HepG2 (cell line): ENCODE data around the gene GLG1. TPM values are rescaled to one million over a fixed set of nuclear protein-coding genes. Genes with fewer than 3 reads are reported as not detected.

ENCODE experiments used
- EP300 ChIP-seq, 3 experiments: sonication (generic) in 1 of 3; formaldehyde crosslinking in 1 of 3; IDR thresholded peaks; 2 replicates each; pipeline versions ENCODE4 v1.5.1 to v1.6.1; 2011 to 2020; ENCODE audit warnings: low read depth in 2 of 3, low read length in 2 of 3, borderline replicate concordance in 1 of 3, improper control_type of control experiment in 1 of 3, mild to moderate bottlenecking in 1 of 3, missing genetic modification reagents in 1 of 3, moderate library complexity in 1 of 3
- MEIS2 ChIP-seq: sonication (generic); formaldehyde crosslinking; IDR thresholded peaks from 2 replicates; pipeline ENCODE4 v1.9.0; 2021; ENCODE audit warnings: mild to moderate bottlenecking, missing genetic modification reagents
- RAD21 ChIP-seq: fragments of 450-650 bp; formaldehyde crosslinking; IDR thresholded peaks from 2 replicates; pipeline ENCODE4 v1.5.0; 2020; ENCODE audit warnings: mild to moderate bottlenecking
- ZBTB8A ChIP-seq: sonication (generic); formaldehyde crosslinking; IDR thresholded peaks from 2 replicates; pipeline ENCODE4 v1.4.0; 2020; ENCODE audit warnings: mild to moderate bottlenecking, low read depth, missing genetic modification reagents, borderline replicate concordance
- ZIK1 ChIP-seq: sonication (generic); formaldehyde crosslinking; IDR thresholded peaks from 2 replicates; pipeline ENCODE4 v1.5.0; 2020; ENCODE audit warnings: mild to moderate bottlenecking, low read depth, missing genetic modification reagents, borderline replicate concordance
- polyA plus RNA-seq, 8 experiments: library from polyadenylated mRNA; depleted of rRNA in 3 of 8; stranded (reverse) in 7 of 8; unstranded in 1 of 8; fragments of >200 nt; fragmentation: Illumina TruSeq in 4 of 8; extraction: Trizol in 4 of 8; gene quantifications; 2 replicates each; pipeline versions ENCODE4 v1.2.1 to v1.2.3, GENCODE V29; 2011 to 2016; ENCODE audit warnings: low read depth in 4 of 8, missing spikeins in 1 of 8, mixed read lengths in 1 of 8; ENCODE audit not compliant: insufficient read depth in 1 of 8
- total RNA-seq, 5 experiments: library from RNA; depleted of rRNA; stranded (reverse); fragments of >200 nt; fragmentation: Illumina TruSeq; extraction: Trizol; gene quantifications; 2 replicates each; pipeline ENCODE4 v1.2.3, GENCODE V29; 2016; ENCODE audit warnings: low read depth in 1 of 5
- TF ChIP-seq, protein P1 (sequence below), 2 experiments: fragments of 450-650 bp in 1 of 2; sonication (generic) in 1 of 2; formaldehyde crosslinking in 1 of 2; IDR thresholded peaks; 2 replicates each; pipeline versions ENCODE4 v1.6.1 to v1.8.0; 2016 to 2022; ENCODE audit warnings: antibody characterized with exemption in 1 of 2, mild to moderate bottlenecking in 1 of 2, missing genetic modification reagents in 1 of 2
- TF ChIP-seq, protein P2 (sequence below): sonication (generic); formaldehyde crosslinking; IDR thresholded peaks from 2 replicates; pipeline ENCODE4 v1.5.0; 2020; ENCODE audit warnings: mild to moderate bottlenecking, missing genetic modification reagents
- TF ChIP-seq, protein P3 (sequence below): sonication (generic); formaldehyde crosslinking; IDR thresholded peaks from 2 replicates; pipeline ENCODE4 v1.5.0; 2020; ENCODE audit warnings: mild to moderate bottlenecking, missing genetic modification reagents, borderline replicate concordance

Gene GLG1
- total and polyA plus RNA-seq, 2 of the 13 experiments (the other 11 are each of a cell fraction or from before 2014, with no cell fraction given) = 87.7 to 141 TPM

GRCh38 chr16:74477226-74477625 lies 129.7 kb downstream of the GLG1 start (continued):
- TF ChIP-seq, protein P1, sequence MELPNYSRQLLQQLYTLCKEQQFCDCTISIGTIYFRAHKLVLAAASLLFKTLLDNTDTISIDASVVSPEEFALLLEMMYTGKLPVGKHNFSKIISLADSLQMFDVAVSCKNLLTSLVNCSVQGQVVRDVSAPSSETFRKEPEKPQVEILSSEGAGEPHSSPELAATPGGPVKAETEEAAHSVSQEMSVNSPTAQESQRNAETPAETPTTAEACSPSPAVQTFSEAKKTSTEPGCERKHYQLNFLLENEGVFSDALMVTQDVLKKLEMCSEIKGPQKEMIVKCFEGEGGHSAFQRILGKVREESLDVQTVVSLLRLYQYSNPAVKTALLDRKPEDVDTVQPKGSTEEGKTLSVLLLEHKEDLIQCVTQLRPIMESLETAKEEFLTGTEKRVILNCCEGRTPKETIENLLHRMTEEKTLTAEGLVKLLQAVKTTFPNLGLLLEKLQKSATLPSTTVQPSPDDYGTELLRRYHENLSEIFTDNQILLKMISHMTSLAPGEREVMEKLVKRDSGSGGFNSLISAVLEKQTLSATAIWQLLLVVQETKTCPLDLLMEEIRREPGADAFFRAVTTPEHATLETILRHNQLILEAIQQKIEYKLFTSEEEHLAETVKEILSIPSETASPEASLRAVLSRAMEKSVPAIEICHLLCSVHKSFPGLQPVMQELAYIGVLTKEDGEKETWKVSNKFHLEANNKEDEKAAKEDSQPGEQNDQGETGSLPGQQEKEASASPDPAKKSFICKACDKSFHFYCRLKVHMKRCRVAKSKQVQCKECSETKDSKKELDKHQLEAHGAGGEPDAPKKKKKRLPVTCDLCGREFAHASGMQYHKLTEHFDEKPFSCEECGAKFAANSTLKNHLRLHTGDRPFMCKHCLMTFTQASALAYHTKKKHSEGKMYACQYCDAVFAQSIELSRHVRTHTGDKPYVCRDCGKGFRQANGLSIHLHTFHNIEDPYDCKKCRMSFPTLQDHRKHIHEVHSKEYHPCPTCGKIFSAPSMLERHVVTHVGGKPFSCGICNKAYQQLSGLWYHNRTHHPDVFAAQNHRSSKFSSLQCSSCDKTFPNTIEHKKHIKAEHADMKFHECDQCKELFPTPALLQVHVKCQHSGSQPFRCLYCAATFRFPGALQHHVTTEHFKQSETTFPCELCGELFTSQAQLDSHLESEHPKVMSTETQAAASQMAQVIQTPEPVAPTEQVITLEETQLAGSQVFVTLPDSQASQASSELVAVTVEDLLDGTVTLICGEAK (IDR thresholded peaks at IDR 0.05) = no peak
- TF ChIP-seq, protein P1 (CRISPR knock-in tag; IDR thresholded peaks at IDR 0.05) = no peak
- TF ChIP-seq ZIK1 (CRISPR knock-in tag) = no peak
- TF ChIP-seq, protein P2, sequence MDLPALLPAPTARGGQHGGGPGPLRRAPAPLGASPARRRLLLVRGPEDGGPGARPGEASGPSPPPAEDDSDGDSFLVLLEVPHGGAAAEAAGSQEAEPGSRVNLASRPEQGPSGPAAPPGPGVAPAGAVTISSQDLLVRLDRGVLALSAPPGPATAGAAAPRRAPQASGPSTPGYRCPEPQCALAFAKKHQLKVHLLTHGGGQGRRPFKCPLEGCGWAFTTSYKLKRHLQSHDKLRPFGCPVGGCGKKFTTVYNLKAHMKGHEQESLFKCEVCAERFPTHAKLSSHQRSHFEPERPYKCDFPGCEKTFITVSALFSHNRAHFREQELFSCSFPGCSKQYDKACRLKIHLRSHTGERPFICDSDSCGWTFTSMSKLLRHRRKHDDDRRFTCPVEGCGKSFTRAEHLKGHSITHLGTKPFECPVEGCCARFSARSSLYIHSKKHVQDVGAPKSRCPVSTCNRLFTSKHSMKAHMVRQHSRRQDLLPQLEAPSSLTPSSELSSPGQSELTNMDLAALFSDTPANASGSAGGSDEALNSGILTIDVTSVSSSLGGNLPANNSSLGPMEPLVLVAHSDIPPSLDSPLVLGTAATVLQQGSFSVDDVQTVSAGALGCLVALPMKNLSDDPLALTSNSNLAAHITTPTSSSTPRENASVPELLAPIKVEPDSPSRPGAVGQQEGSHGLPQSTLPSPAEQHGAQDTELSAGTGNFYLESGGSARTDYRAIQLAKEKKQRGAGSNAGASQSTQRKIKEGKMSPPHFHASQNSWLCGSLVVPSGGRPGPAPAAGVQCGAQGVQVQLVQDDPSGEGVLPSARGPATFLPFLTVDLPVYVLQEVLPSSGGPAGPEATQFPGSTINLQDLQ (CRISPR knock-in tag) = no peak
- TF ChIP-seq ZBTB8A (CRISPR knock-in tag) = no peak
- TF ChIP-seq, protein P3, sequence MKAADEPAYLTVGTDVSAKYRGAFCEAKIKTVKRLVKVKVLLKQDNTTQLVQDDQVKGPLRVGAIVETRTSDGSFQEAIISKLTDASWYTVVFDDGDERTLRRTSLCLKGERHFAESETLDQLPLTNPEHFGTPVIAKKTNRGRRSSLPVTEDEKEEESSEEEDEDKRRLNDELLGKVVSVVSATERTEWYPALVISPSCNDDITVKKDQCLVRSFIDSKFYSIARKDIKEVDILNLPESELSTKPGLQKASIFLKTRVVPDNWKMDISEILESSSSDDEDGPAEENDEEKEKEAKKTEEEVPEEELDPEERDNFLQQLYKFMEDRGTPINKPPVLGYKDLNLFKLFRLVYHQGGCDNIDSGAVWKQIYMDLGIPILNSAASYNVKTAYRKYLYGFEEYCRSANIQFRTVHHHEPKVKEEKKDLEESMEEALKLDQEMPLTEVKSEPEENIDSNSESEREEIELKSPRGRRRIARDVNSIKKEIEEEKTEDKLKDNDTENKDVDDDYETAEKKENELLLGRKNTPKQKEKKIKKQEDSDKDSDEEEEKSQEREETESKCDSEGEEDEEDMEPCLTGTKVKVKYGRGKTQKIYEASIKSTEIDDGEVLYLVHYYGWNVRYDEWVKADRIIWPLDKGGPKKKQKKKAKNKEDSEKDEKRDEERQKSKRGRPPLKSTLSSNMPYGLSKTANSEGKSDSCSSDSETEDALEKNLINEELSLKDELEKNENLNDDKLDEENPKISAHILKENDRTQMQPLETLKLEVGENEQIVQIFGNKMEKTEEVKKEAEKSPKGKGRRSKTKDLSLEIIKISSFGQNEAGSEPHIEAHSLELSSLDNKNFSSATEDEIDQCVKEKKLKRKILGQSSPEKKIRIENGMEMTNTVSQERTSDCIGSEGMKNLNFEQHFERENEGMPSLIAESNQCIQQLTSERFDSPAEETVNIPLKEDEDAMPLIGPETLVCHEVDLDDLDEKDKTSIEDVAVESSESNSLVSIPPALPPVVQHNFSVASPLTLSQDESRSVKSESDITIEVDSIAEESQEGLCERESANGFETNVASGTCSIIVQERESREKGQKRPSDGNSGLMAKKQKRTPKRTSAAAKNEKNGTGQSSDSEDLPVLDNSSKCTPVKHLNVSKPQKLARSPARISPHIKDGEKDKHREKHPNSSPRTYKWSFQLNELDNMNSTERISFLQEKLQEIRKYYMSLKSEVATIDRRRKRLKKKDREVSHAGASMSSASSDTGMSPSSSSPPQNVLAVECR = no peak
- no peak for TF ChIP-seq RAD21
- no peak for TF ChIP-seq EP300 (IDR thresholded peaks at IDR 0.05; ENCODE audit: low read depth in 2 of 2, low read length in 2 of 2)
- TF ChIP-seq EP300 (CRISPR knock-in tag; IDR thresholded peaks at IDR 0.05; ENCODE audit: borderline replicate concordance) = no peak
- no peak for TF ChIP-seq MEIS2 (CRISPR knock-in tag)
